Fibroblast of mammary gland (primary cell): ENCODE measurements around the gene PPP3CA.

Source experiments
- DNase-seq: peaks from one replicate; pipeline ENCODE4 v3.0.0-alpha.2; 2010; ENCODE audit warnings: low read depth
- H3K4me3 ChIP-seq: 2 replicates; pipeline ENCODE4 v1.5.1; 2011; ENCODE audit warnings: low read depth, mild to moderate bottlenecking, low read length, moderate library complexity; ENCODE audit not compliant: control insufficient read depth
- CTCF ChIP-seq: conservative IDR thresholded peaks from 2 replicates; pipeline ENCODE4 v1.5.1; 2011; ENCODE audit warnings: low read depth, low read length, inconsistent platforms; ENCODE audit not compliant: control insufficient read depth, insufficient read depth

The PPP3CA gene

GRCh38 chr4:101076032-101076431, 271.3 kb downstream of the PPP3CA start:
- H3K4me3 ChIP-seq: no peak overlapping the region
- TF ChIP-seq CTCF: no peak
- DNase-seq: no peak

- no peak for DNase-seq
- H3K4me3 ChIP-seq: no peak overlapping the region
- TF ChIP-seq CTCF: no peak
Measured at GRCh38 chr4:101075536-101075935, 271.8 kb downstream of the PPP3CA start.

- H3K4me3 ChIP-seq: no peak overlapping the region
- DNase-seq: no peak
- no peak for TF ChIP-seq CTCF
Measured at GRCh38 chr4:101074326-101074725, 273.0 kb downstream of the PPP3CA start.

- no peak for TF ChIP-seq CTCF
- DNase-seq: no peak
- H3K4me3 ChIP-seq: no peak overlapping the region
Measured at GRCh38 chr4:101071241-101071640, 276.1 kb downstream of the PPP3CA start.

- no peak for DNase-seq
- TF ChIP-seq CTCF: no peak
- H3K4me3 ChIP-seq: no peak overlapping the region
Measured at GRCh38 chr4:101068115-101068514, 279.2 kb downstream of the PPP3CA start.

- DNase-seq: peak; percentile 7
- H3K4me3 ChIP-seq: no peak overlapping the region
- TF ChIP-seq CTCF: no peak
Measured at GRCh38 chr4:101067383-101067782, 279.9 kb downstream of the PPP3CA start.

- TF ChIP-seq CTCF: no peak
- H3K4me3 ChIP-seq: no peak overlapping the region
- no peak for DNase-seq
Measured at GRCh38 chr4:101066626-101067170, 280.6 kb downstream of the PPP3CA start.
